HEK293 (cell line): ENCODE data around the gene MIF4GD.

Experiments used
- GFI1B ChIP-seq: fragments of 450-650 bp; formaldehyde crosslinking; IDR thresholded peaks from 2 replicates; pipeline ENCODE4 v1.5.1; 2016; ENCODE audit warnings: missing biosample characterization, missing genetic modification characterization
- KLF1 ChIP-seq: fragments of 450-650 bp; formaldehyde crosslinking; IDR thresholded peaks from 2 replicates; pipeline ENCODE4 v1.5.1; 2016; ENCODE audit warnings: missing biosample characterization, missing genetic modification characterization
- KLF16 ChIP-seq: fragments of 450-650 bp; formaldehyde crosslinking; IDR thresholded peaks from 2 replicates; pipeline ENCODE4 v1.5.1; 2017; ENCODE audit warnings: missing biosample characterization, missing genetic modification characterization
- KLF17 ChIP-seq: fragments of 450-650 bp; formaldehyde crosslinking; IDR thresholded peaks from 2 replicates; pipeline ENCODE4 v1.5.1; 2016; ENCODE audit warnings: missing biosample characterization, missing genetic modification characterization
- KLF8 ChIP-seq: fragments of 450-650 bp; formaldehyde crosslinking; IDR thresholded peaks from 2 replicates; pipeline ENCODE4 v1.5.1; 2016; ENCODE audit warnings: missing biosample characterization, missing genetic modification characterization
- SALL2 ChIP-seq: fragments of 450-650 bp; formaldehyde crosslinking; IDR thresholded peaks from 2 replicates; pipeline ENCODE4 v1.5.0; 2017; ENCODE audit warnings: missing biosample characterization, mild to moderate bottlenecking, missing genetic modification characterization, borderline replicate concordance
- SCRT1 ChIP-seq: fragments of 450-650 bp; formaldehyde crosslinking; IDR thresholded peaks from 2 replicates; pipeline ENCODE4 v1.5.1; 2016; ENCODE audit warnings: missing biosample characterization, missing genetic modification characterization, borderline replicate concordance
- ZBTB11 ChIP-seq: fragments of 450-650 bp; formaldehyde crosslinking; conservative IDR thresholded peaks from 2 replicates; pipeline ENCODE4 v1.5.1; 2016; ENCODE audit warnings: low read depth, missing biosample characterization, missing genetic modification characterization
- ZBTB21 ChIP-seq: fragments of 450-650 bp; formaldehyde crosslinking; IDR thresholded peaks from 2 replicates; pipeline ENCODE4 v1.5.1; 2017; ENCODE audit warnings: missing biosample characterization, missing genetic modification characterization
- ZBTB48 ChIP-seq: fragments of 450-650 bp; formaldehyde crosslinking; IDR thresholded peaks from 2 replicates; pipeline ENCODE4 v1.5.1; 2016; ENCODE audit warnings: missing biosample characterization, missing genetic modification characterization
- ZFP3 ChIP-seq: fragments of 450-650 bp; formaldehyde crosslinking; IDR thresholded peaks from 2 replicates; pipeline ENCODE4 v1.5.1; 2016; ENCODE audit warnings: low read depth, missing biosample characterization, missing genetic modification characterization
- ZNF202 ChIP-seq: fragments of 450-650 bp; formaldehyde crosslinking; IDR thresholded peaks from 2 replicates; pipeline ENCODE4 v1.5.1; 2016; ENCODE audit warnings: missing biosample characterization, missing genetic modification characterization, borderline replicate concordance
- ZNF214 ChIP-seq: fragments of 450-650 bp; formaldehyde crosslinking; IDR thresholded peaks from 2 replicates; pipeline ENCODE4 v1.5.1; 2017; ENCODE audit warnings: missing biosample characterization, mild to moderate bottlenecking, missing genetic modification characterization, borderline replicate concordance
- ZNF23 ChIP-seq: fragments of 450-650 bp; formaldehyde crosslinking; IDR thresholded peaks from 2 replicates; pipeline ENCODE4 v1.5.1; 2016; ENCODE audit warnings: missing biosample characterization, missing genetic modification characterization, borderline replicate concordance
- ZNF423 ChIP-seq: fragments of 450-650 bp; formaldehyde crosslinking; IDR thresholded peaks from 2 replicates; pipeline ENCODE4 v1.5.1; 2016; ENCODE audit warnings: missing biosample characterization, missing genetic modification characterization
- ZNF48 ChIP-seq: fragments of 450-650 bp; formaldehyde crosslinking; IDR thresholded peaks from 2 replicates; pipeline ENCODE4 v1.5.1; 2016; ENCODE audit warnings: missing biosample characterization, missing genetic modification characterization
- ZNF558 ChIP-seq: fragments of 450-650 bp; formaldehyde crosslinking; IDR thresholded peaks from 2 replicates; pipeline ENCODE4 v1.5.1; 2016; ENCODE audit warnings: missing biosample characterization, missing genetic modification characterization
- ZNF585B ChIP-seq: fragments of 450-650 bp; formaldehyde crosslinking; IDR thresholded peaks from 2 replicates; pipeline ENCODE4 v1.5.1; 2016; ENCODE audit warnings: missing biosample characterization, missing genetic modification characterization
- ZNF707 ChIP-seq: fragments of 450-650 bp; formaldehyde crosslinking; IDR thresholded peaks from 2 replicates; pipeline ENCODE4 v1.5.1; 2016; ENCODE audit warnings: missing biosample characterization, missing genetic modification characterization
- ZNF768 ChIP-seq: fragments of 450-650 bp; formaldehyde crosslinking; IDR thresholded peaks from 2 replicates; pipeline ENCODE4 v1.5.1; 2018; ENCODE audit warnings: missing biosample characterization, mild to moderate bottlenecking, missing genetic modification characterization
- ZNF785 ChIP-seq: fragments of 450-650 bp; formaldehyde crosslinking; IDR thresholded peaks from 2 replicates; pipeline ENCODE4 v1.5.1; 2016; ENCODE audit warnings: missing biosample characterization, missing genetic modification characterization
- TF ChIP-seq, protein P1 (sequence below): fragments of 450-650 bp; formaldehyde crosslinking; IDR thresholded peaks from 2 replicates; pipeline ENCODE4 v1.5.1; 2016; ENCODE audit warnings: missing biosample characterization, missing genetic modification characterization
- TF ChIP-seq, protein P2 (sequence below): fragments of 450-650 bp; formaldehyde crosslinking; IDR thresholded peaks from 2 replicates; pipeline ENCODE4 v1.5.1; 2017; ENCODE audit warnings: missing biosample characterization, missing genetic modification characterization
- TF ChIP-seq, protein P3 (sequence below): fragments of 450-650 bp; formaldehyde crosslinking; IDR thresholded peaks from 2 replicates; pipeline ENCODE4 v1.5.1; 2016; ENCODE audit warnings: missing biosample characterization, missing genetic modification characterization
- TF ChIP-seq, protein P4 (sequence below): fragments of 450-650 bp; formaldehyde crosslinking; IDR thresholded peaks from 2 replicates; pipeline ENCODE4 v1.5.1; 2016; ENCODE audit warnings: missing biosample characterization, missing genetic modification characterization

Gene MIF4GD

DNA sequence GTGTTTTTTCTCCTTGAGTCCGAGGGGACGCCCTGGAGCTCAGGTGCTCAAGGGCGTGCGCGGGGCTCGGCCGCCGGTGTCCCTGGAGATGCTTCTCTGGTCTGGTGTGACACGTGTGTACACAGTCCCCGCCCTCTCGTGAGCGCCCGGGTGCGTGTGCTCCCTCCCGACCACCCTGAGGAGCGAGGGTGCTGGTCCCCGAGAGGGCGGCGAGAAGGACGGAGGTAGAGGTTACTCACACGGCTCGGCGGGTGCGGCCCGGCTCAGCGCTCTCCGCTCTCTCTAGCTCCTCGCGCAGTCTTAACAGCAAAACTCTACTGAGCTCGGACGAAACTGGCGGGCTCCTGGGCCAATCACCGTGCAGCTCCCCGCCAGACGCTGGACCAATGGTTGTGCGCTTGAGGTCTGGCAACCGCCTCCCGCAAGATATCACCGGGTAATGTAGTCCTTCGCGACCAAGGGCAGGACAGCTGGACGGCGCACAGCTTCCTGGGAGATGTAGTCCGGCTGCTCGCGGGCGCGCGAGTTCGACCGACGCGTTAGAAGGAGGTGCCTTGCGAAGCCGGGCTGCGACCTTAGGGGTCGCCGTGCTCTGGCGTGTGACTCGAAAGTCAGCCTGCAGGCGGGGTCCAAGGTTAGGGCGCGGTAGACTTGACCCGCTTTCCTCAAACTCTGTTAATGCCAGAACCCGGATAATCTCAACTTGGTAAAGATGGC lies 18.2 kb upstream of the MIF4GD start, which contains the start of gene SLC25A19 (continued):
- TF ChIP-seq ZBTB11 (no peak), ZBTB21 (tag by site-specific recombination) (no peak), ZNF423 (tag by site-specific recombination) (peak; percentile 80), KLF8 (tag by site-specific recombination) (no peak; the same call in 1 of the 2 replicates), ZFP3 (tag by site-specific recombination) (no peak), ZNF202 (no peak), SCRT1 (tag by site-specific recombination) (no peak), GFI1B (tag by site-specific recombination) (no peak), ZBTB48 (tag by site-specific recombination) (peak; percentile 94), ZNF768 (no peak), KLF16 (peak; percentile 87; the same call in 1 of the 2 replicates), KLF1 (peak; percentile 71), SALL2 (no peak), ZNF214 (tag by site-specific recombination) (no peak), ZNF707 (no peak), KLF17 (tag by site-specific recombination) (peak; percentile 69), ZNF785 (no peak), ZNF23 (tag by site-specific recombination) (no peak), ZNF48 (no peak), ZNF585B (tag by site-specific recombination) (no peak), ZNF558 (no peak)
- TF ChIP-seq, protein P1, sequence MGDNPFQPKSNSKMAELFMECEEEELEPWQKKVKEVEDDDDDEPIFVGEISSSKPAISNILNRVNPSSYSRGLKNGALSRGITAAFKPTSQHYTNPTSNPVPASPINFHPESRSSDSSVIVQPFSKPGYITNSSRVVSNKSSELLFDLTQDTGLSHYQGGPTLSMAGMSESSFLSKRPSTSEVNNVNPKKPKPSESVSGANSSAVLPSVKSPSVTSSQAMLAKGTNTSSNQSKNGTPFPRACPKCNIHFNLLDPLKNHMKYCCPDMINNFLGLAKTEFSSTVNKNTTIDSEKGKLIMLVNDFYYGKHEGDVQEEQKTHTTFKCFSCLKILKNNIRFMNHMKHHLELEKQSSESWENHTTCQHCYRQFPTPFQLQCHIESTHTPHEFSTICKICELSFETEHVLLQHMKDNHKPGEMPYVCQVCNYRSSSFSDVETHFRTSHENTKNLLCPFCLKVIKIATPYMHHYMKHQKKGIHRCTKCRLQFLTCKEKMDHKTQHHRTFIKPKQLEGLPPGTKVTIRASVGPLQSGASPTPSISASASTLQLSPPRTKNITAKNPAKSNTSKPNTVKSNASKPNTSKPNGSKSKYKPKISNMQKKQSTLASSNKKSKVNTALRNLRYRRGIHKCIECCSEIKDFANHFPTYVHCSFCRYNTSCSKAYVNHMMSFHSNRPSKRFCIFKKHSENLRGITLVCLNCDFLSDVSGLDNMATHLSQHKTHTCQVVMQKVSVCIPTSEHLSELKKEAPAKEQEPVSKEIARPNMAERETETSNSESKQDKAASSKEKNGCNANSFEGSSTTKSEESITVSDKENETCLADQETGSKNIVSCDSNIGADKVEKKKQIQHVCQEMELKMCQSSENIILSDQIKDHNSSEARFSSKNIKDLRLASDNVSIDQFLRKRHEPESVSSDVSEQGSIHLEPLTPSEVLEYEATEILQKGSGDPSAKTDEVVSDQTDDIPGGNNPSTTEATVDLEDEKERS: no peak
- TF ChIP-seq, protein P2, sequence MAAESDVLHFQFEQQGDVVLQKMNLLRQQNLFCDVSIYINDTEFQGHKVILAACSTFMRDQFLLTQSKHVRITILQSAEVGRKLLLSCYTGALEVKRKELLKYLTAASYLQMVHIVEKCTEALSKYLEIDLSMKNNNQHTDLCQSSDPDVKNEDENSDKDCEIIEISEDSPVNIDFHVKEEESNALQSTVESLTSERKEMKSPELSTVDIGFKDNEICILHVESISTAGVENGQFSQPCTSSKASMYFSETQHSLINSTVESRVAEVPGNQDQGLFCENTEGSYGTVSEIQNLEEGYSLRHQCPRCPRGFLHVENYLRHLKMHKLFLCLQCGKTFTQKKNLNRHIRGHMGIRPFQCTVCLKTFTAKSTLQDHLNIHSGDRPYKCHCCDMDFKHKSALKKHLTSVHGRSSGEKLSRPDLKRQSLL (tag by site-specific recombination): peak; percentile 77; the same call in 1 of the 2 replicates
- TF ChIP-seq, protein P3, sequence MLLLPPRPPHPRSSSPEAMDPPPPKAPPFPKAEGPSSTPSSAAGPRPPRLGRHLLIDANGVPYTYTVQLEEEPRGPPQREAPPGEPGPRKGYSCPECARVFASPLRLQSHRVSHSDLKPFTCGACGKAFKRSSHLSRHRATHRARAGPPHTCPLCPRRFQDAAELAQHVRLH (tag by site-specific recombination): 0 out of 2 replicates have a peak, but pooled peaks have one; percentile 70
- TF ChIP-seq, protein P4, sequence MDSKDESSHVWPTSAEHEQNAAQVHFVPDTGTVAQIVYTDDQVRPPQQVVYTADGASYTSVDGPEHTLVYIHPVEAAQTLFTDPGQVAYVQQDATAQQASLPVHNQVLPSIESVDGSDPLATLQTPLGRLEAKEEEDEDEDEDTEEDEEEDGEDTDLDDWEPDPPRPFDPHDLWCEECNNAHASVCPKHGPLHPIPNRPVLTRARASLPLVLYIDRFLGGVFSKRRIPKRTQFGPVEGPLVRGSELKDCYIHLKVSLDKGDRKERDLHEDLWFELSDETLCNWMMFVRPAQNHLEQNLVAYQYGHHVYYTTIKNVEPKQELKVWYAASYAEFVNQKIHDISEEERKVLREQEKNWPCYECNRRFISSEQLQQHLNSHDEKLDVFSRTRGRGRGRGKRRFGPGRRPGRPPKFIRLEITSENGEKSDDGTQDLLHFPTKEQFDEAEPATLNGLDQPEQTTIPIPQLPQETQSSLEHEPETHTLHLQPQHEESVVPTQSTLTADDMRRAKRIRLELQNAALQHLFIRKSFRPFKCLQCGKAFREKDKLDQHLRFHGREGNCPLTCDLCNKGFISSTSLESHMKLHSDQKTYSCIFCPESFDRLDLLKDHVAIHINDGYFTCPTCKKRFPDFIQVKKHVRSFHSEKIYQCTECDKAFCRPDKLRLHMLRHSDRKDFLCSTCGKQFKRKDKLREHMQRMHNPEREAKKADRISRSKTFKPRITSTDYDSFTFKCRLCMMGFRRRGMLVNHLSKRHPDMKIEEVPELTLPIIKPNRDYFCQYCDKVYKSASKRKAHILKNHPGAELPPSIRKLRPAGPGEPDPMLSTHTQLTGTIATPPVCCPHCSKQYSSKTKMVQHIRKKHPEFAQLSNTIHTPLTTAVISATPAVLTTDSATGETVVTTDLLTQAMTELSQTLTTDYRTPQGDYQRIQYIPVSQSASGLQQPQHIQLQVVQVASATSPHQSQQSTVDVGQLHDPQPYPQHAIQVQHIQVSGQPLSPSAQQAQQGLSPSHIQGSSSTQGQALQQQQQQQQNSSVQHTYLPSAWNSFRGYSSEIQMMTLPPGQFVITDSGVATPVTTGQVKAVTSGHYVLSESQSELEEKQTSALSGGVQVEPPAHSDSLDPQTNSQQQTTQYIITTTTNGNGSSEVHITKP (tag by site-specific recombination): peak; percentile 95
